Measurements from ENCODE around the gene HTT. TPM values are rescaled to one million over a fixed set of nuclear protein-coding genes. Genes with fewer than 3 reads are reported as not detected.

HTT gene
- total and polyA plus RNA-seq, 8 donors = 34.5 to 75.9 (median 43.5) TPM

GRCh38 chr4:3115637-3116270, 41.3 kb downstream of the HTT start:
- Histone ChIP-seq H3K9me3 (no peaks in the 10 kb centered on the region), H3K36me3 (peaks cover 0 to 78% of the 10 kb centered on the region in 2 donors), H3K27me3 (no peaks in the 10 kb centered on the region), H3K27ac (no peak overlapping the region), H3K4me3 (no peak overlapping the region), H3K4me1 (no peaks in the 10 kb centered on the region)
- no peak for ATAC-seq
- no peak for DNase-seq
- intact Hi-C loops (cut with DNase I) = no loop called here
- TF ChIP-seq CTCF (IDR thresholded peaks at IDR 0.05) = no peak

GRCh38 chr4:3116955-3117354, 42.5 kb downstream of the HTT start:
- Histone ChIP-seq H3K27me3 (no peaks in the 10 kb centered on the region), H3K4me1 (peaks cover 0 to 4% of the 10 kb centered on the region in 2 donors), H3K27ac (no peak overlapping the region), H3K9me3 (no peaks in the 10 kb centered on the region), H3K4me3 (no peak overlapping the region), H3K36me3 (peaks cover 0 to 78% of the 10 kb centered on the region in 2 donors)
- DNase-seq = no peak
- no peak for ATAC-seq
- intact Hi-C loops (cut with DNase I) = no loop called here
- no peak for TF ChIP-seq CTCF (IDR thresholded peaks at IDR 0.05)

- Histone ChIP-seq H3K4me3 (no peak overlapping the region), H3K36me3 (peaks cover 0 to 83% of the 10 kb centered on the region in 2 donors), H3K27ac (no peak overlapping the region), H3K4me1 (peaks cover 0 to 7% of the 10 kb centered on the region in 2 donors), H3K27me3 (no peaks in the 10 kb centered on the region), H3K9me3 (no peaks in the 10 kb centered on the region)
- no peak for TF ChIP-seq CTCF (IDR thresholded peaks at IDR 0.05)
- ATAC-seq (no peak), DNase-seq (no peak)
- intact Hi-C loops (cut with DNase I) = no loop called here
Observed at GRCh38 chr4:3118312-3118711, 43.8 kb downstream of the HTT start.

GRCh38 chr4:3119464-3119863, 45.0 kb downstream of the HTT start:
- ATAC-seq (no peak), DNase-seq (no peak)
- no peaks in the 10 kb centered on the region for H3K9me3 ChIP-seq
- H3K36me3 ChIP-seq = peaks cover 0 to 78% of the 10 kb centered on the region in 2 donors
- H3K27me3 ChIP-seq = no peaks in the 10 kb centered on the region
- no peak overlapping the region for H3K27ac ChIP-seq
- H3K4me1 ChIP-seq = peaks cover 0 to 12% of the 10 kb centered on the region in 2 donors
- H3K4me3 ChIP-seq = no peak overlapping the region
- no peak for TF ChIP-seq CTCF (IDR thresholded peaks at IDR 0.05)
- intact Hi-C loops (cut with DNase I) = no loop called here

- peaks cover 0 to 71% of the 10 kb centered on the region in 2 donors for H3K36me3 ChIP-seq
- intact Hi-C loops (cut with DNase I) = no loop called here
- DNase-seq (no peak), ATAC-seq (no peak)
- TF ChIP-seq CTCF (IDR thresholded peaks at IDR 0.05) = no peak
- no peaks in the 10 kb centered on the region for H3K27me3 ChIP-seq
- H3K4me1 ChIP-seq = peaks cover 0 to 12% of the 10 kb centered on the region in 2 donors
- H3K27ac ChIP-seq = peak overlapping the region in 1 of 2 donors; percentile 68
- H3K9me3 ChIP-seq = no peaks in the 10 kb centered on the region
- H3K4me3 ChIP-seq = no peak overlapping the region
Observed at GRCh38 chr4:3121110-3121509, 46.6 kb downstream of the HTT start.

Data from left lung (tissue), 10 donors.